ENCODE measurements around the gene SUGCT.

GRCh38 chr7:40845943-40846342 is 711.1 kb downstream of the SUGCT start:
- no peak for TF ChIP-seq CTCF (IDR thresholded peaks at IDR 0.05)
- no peak for TF ChIP-seq POLR2A (IDR thresholded peaks at IDR 0.05)
